ENCODE measurements around the gene OSCP1.

GRCh38 chr1:36481771-36482723, 31.8 kb upstream of the OSCP1 start:
- TF ChIP-seq, protein P1, sequence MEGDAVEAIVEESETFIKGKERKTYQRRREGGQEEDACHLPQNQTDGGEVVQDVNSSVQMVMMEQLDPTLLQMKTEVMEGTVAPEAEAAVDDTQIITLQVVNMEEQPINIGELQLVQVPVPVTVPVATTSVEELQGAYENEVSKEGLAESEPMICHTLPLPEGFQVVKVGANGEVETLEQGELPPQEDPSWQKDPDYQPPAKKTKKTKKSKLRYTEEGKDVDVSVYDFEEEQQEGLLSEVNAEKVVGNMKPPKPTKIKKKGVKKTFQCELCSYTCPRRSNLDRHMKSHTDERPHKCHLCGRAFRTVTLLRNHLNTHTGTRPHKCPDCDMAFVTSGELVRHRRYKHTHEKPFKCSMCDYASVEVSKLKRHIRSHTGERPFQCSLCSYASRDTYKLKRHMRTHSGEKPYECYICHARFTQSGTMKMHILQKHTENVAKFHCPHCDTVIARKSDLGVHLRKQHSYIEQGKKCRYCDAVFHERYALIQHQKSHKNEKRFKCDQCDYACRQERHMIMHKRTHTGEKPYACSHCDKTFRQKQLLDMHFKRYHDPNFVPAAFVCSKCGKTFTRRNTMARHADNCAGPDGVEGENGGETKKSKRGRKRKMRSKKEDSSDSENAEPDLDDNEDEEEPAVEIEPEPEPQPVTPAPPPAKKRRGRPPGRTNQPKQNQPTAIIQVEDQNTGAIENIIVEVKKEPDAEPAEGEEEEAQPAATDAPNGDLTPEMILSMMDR (conservative IDR thresholded peaks at IDR 0.05; ENCODE audit: low read length): no peak
- no peak for TF ChIP-seq EZH2phosphoT487 (IDR thresholded peaks at IDR 0.05; ENCODE audit: borderline replicate concordance)
